Activated CD4-positive, alpha-beta T cell treated with anti-CD3 and anti-CD28 coated beads, Interleukin-2, amount 10 ng/mL, durations not matched to agents 24 days and 14 days (primary cell): ENCODE measurements around the gene DNAJC11. TPM values are rescaled to one million over a fixed set of nuclear protein-coding genes. Genes with fewer than 3 reads are reported as not detected.
"Not testable (repeated sequence)": the region's sequence is repeated elsewhere in the genome, so short reads cannot be mapped to it uniquely, and the experiment has no call there.

Source experiments
- DNase-seq: peaks from one replicate; pipeline ENCODE4 v3.0.0; 2022
- H3K27ac Mint-ChIP-seq: one replicate; pipeline ENCODE4 v1.8.0; 2022; ENCODE audit warnings: mild to moderate bottlenecking, mixed read lengths
- H3K27me3 Mint-ChIP-seq: one replicate; pipeline ENCODE4 v1.8.0; 2022; ENCODE audit warnings: mixed read lengths
- H3K36me3 Mint-ChIP-seq: one replicate; pipeline ENCODE4 v1.8.0; 2022; ENCODE audit warnings: low read depth, mild to moderate bottlenecking, mixed read lengths
- H3K4me1 Mint-ChIP-seq: one replicate; pipeline ENCODE4 v1.8.0; 2021; ENCODE audit warnings: mixed read lengths
- H3K4me3 Mint-ChIP-seq: one replicate; pipeline ENCODE4 v1.8.0; 2022; ENCODE audit warnings: mild to moderate bottlenecking, moderate library complexity, mixed read lengths
- H3K9me3 Mint-ChIP-seq: one replicate; pipeline ENCODE4 v1.8.0; 2021; ENCODE audit warnings: mixed read lengths
- intact Hi-C: fragments of 100-400 bp; cut with micrococcal nuclease; formaldehyde crosslinking; loops from one replicate; pipeline ENCODE4 v1.15.1; 2023
- total RNA-seq: library from RNA; stranded (reverse); gene quantifications from 2 replicates; pipeline ENCODE4 v1.2.3, GENCODE V29; 2022

DNAJC11 gene
- total RNA-seq, 1 donor from 2014 or later, result 87.6 TPM

DNA sequence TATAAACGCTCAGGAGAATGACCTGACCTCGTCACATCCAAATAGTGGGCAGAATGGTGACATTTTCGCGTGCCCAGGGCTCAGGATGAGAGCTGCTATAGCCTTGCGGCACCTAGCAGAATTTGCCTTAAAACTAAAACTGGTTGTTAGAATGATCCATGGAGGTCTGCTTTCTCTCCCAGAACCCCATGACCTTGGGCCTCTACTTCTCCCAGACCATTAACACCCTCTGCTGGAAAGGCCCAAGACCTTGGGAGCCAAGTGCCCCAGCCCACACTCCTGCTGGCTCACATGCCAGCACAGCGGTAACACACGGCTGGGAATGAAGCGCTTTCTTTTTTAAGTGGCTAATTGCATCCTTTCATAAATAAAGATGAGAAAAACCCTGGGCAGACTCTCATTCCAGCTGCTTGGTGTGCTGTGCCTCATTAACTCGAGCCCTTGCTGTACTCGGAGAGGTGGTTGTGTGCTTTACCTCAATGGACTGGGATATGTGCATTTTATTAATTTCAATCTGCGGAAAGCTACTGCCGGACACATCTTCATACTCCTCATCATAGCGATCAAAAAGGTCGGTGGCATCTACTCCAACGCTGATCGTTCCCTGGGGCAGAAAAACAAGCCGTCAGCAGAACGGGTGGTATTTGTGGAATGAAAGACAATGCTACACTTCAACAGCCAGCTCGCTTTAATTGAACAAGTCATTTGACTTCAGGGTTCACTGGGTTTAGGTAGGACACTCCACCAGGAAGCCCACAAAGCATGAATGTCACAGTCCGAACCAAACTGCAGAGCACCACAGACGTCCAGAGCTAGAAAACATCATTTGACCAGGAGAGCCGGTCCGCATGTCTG, 48.0 kb downstream of the DNAJC11 start:
- Mint-ChIP-seq H3K9me3 (no peaks in the 10 kb centered on the region), H3K4me1 (peaks cover 4% of the 10 kb centered on the region), H3K27ac (no peak overlapping the region), H3K36me3 (peaks cover 14% of the 10 kb centered on the region), H3K4me3 (no peak overlapping the region), H3K27me3 (no peaks in the 10 kb centered on the region)
- intact Hi-C loops, result no loop called here
- DNase-seq, result no peak

- intact Hi-C loops, result no loop called here
- Mint-ChIP-seq H3K27ac (no peak overlapping the region), H3K9me3 (no peaks in the 10 kb centered on the region), H3K4me1 (peaks cover 4% of the 10 kb centered on the region), H3K27me3 (no peaks in the 10 kb centered on the region), H3K36me3 (peaks cover 14% of the 10 kb centered on the region), H3K4me3 (no peak overlapping the region)
- DNase-seq, result no peak
These were observed 48.6 kb downstream of the DNAJC11 start for GRCh38 chr1:6652986-6653385.

- intact Hi-C loops, result no loop called here
- no peak for DNase-seq
- H3K4me3 Mint-ChIP-seq, result no peak overlapping the region
- H3K27ac Mint-ChIP-seq, result no peak overlapping the region
- H3K36me3 Mint-ChIP-seq, result peaks cover 14% of the 10 kb centered on the region
- H3K9me3 Mint-ChIP-seq, result no peaks in the 10 kb centered on the region
- H3K27me3 Mint-ChIP-seq, result no peaks in the 10 kb centered on the region
- peaks cover 3% of the 10 kb centered on the region for H3K4me1 Mint-ChIP-seq
These were observed 49.7 kb downstream of the DNAJC11 start for GRCh38 chr1:6651909-6652308.

DNA sequence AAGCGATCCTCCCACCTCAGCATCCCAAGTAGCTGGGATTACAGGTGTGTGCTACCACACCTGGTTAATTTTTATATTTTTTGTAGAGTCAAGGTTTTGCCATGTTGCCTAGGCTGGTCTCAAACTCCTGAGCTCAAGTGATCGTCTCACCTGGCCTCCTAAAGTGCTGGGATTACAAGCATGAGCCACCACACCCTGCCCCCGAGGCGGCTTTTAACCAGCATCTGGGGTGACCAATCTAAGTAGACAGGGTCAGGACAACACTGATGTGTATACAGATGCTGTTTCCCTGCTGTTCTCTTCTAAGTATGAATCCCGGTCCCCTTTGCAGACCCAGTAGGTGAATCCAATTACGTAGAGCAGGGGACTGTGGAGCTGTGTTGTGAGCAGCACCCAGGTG, 53.1 kb downstream of the DNAJC11 start:
- intact Hi-C loops, result no loop called here
- H3K36me3 Mint-ChIP-seq, result peaks cover 20% of the 10 kb centered on the region
- H3K4me1 Mint-ChIP-seq, result peaks cover 2% of the 10 kb centered on the region
- H3K27ac Mint-ChIP-seq, result no peak overlapping the region
- H3K27me3 Mint-ChIP-seq, result no peaks in the 10 kb centered on the region
- H3K4me3 Mint-ChIP-seq, result no peak overlapping the region
- H3K9me3 Mint-ChIP-seq, result no peaks in the 10 kb centered on the region
- no peak for DNase-seq

- H3K4me1 Mint-ChIP-seq, result peaks cover 2% of the 10 kb centered on the region
- intact Hi-C loops, result loop anchor here (1.0 kb wide), 3 partner anchors 92 to 160 kb away; partner anchors contain the start of gene NOL9
- H3K9me3 Mint-ChIP-seq, result no peaks in the 10 kb centered on the region
- no peak overlapping the region for H3K4me3 Mint-ChIP-seq
- H3K27me3 Mint-ChIP-seq, result no peaks in the 10 kb centered on the region
- peaks cover 22% of the 10 kb centered on the region for H3K36me3 Mint-ChIP-seq
- H3K27ac Mint-ChIP-seq, result no peak overlapping the region
- DNase-seq, result peak; percentile 78
These were observed 55.0 kb downstream of the DNAJC11 start for GRCh38 chr1:6646499-6647148.

DNA sequence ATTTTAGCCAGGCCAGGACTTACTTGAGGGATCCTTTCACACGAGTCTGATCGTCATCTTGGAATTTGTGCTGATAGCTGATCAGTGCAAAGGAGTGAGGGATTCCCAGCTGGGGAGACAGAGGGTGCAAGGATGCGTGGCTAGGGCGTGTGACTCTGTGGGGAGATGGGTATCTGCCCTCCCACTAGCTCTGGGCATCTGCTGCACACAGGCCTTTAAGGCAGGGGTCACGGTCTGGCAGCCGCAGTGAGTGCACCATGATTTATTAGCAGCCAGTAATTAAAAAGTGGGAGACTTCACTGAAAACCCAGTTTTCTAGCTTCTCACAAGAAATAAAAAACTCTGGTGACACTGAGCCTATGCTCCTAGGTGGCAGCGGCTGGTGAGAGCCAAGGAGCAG, 56.6 kb downstream of the DNAJC11 start:
- Mint-ChIP-seq H3K4me3 (no peak overlapping the region), H3K27me3 (no peaks in the 10 kb centered on the region), H3K36me3 (peaks cover 23% of the 10 kb centered on the region), H3K27ac (no peak overlapping the region), H3K9me3 (no peaks in the 10 kb centered on the region), H3K4me1 (peaks cover 2% of the 10 kb centered on the region)
- intact Hi-C loops, result no loop called here
- no peak for DNase-seq

DNA sequence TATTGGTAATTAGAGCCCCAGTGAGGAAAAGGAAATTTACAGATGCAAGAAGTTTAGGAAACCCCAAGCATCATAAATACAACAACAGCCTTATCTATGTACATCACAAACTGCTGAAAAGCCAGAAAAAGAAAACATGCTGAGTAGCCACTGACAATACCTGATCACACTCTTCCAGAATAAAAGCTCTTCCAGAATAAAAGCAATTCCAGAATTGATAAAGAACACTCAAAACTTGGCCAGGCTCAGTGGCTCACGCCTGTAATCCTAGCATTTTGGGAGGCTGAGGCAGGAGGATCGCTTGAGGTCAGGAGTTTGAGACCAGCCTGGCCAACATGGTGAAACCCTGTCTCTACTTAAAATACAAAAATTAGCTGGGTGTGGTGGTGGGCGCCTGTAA, 60.7 kb downstream of the DNAJC11 start:
- H3K4me1 Mint-ChIP-seq, H3K9me3 Mint-ChIP-seq, DNase-seq, H3K27ac Mint-ChIP-seq, H3K4me3 Mint-ChIP-seq, intact Hi-C loops, H3K27me3 Mint-ChIP-seq: not testable (repeated sequence)
- H3K36me3 Mint-ChIP-seq, result peaks cover 34% of the 10 kb centered on the region

- H3K4me1 Mint-ChIP-seq, result no peaks in the 10 kb centered on the region
- intact Hi-C loops, result no loop called here
- no peak overlapping the region for H3K27ac Mint-ChIP-seq
- H3K27me3 Mint-ChIP-seq, result no peaks in the 10 kb centered on the region
- no peak overlapping the region for H3K4me3 Mint-ChIP-seq
- no peaks in the 10 kb centered on the region for H3K9me3 Mint-ChIP-seq
- no peak for DNase-seq
- H3K36me3 Mint-ChIP-seq, result peaks cover 36% of the 10 kb centered on the region
These were observed 63.4 kb downstream of the DNAJC11 start for GRCh38 chr1:6638226-6638625.

- H3K4me3 Mint-ChIP-seq, result no peak overlapping the region
- H3K27ac Mint-ChIP-seq, result no peak overlapping the region
- H3K4me1 Mint-ChIP-seq, result no peaks in the 10 kb centered on the region
- intact Hi-C loops, result no loop called here
- H3K27me3 Mint-ChIP-seq, result no peaks in the 10 kb centered on the region
- no peaks in the 10 kb centered on the region for H3K9me3 Mint-ChIP-seq
- peaks cover 37% of the 10 kb centered on the region for H3K36me3 Mint-ChIP-seq
- DNase-seq, result no peak
These were observed 63.8 kb downstream of the DNAJC11 start for GRCh38 chr1:6637770-6638169.

DNA sequence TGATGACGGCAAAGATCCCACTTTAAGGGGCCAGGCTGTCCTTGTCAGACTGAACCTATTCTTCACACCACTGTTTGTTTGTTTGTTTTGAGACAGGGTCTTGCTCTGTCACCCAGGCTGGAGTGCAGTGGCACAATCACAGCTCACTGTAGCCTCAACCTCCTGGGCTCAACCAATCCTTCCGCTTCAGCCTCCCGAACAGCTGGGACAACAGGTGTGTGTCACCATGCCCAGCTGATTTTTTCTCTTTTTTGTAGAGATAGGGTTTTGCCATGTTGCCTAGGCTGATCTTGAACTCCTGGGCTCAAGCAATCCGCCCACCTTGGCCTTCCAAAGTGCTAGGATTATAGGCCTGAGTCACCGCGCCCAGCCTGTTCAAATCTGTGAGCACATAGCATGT, 64.8 kb downstream of the DNAJC11 start:
- DNase-seq, H3K4me3 Mint-ChIP-seq, intact Hi-C loops, H3K9me3 Mint-ChIP-seq, H3K4me1 Mint-ChIP-seq, H3K27me3 Mint-ChIP-seq, H3K27ac Mint-ChIP-seq: not testable (repeated sequence)
- peaks cover 35% of the 10 kb centered on the region for H3K36me3 Mint-ChIP-seq

- DNase-seq, result no peak
- Mint-ChIP-seq H3K36me3 (peaks cover 32% of the 10 kb centered on the region), H3K4me1 (no peaks in the 10 kb centered on the region), H3K9me3 (no peaks in the 10 kb centered on the region), H3K4me3 (no peak overlapping the region), H3K27me3 (no peaks in the 10 kb centered on the region), H3K27ac (peak overlapping the region; percentile 45)
- intact Hi-C loops, result no loop called here
These were observed 65.5 kb downstream of the DNAJC11 start for GRCh38 chr1:6635910-6636760.

GRCh38 chr1:6635161-6635909, 66.3 kb downstream of the DNAJC11 start:
- H3K27me3 Mint-ChIP-seq, result no peaks in the 10 kb centered on the region
- intact Hi-C loops, result no loop called here
- no peak overlapping the region for H3K27ac Mint-ChIP-seq
- no peak overlapping the region for H3K4me3 Mint-ChIP-seq
- no peaks in the 10 kb centered on the region for H3K4me1 Mint-ChIP-seq
- DNase-seq, result no peak
- H3K36me3 Mint-ChIP-seq, result peaks cover 33% of the 10 kb centered on the region
- H3K9me3 Mint-ChIP-seq, result no peaks in the 10 kb centered on the region

- Mint-ChIP-seq H3K4me3 (no peak overlapping the region), H3K36me3 (peaks cover 38% of the 10 kb centered on the region), H3K27ac (no peak overlapping the region), H3K4me1 (peaks cover 3% of the 10 kb centered on the region), H3K27me3 (no peaks in the 10 kb centered on the region), H3K9me3 (no peaks in the 10 kb centered on the region)
- DNase-seq, result peak; percentile 78
- intact Hi-C loops, result no loop called here
These were observed 67.1 kb downstream of the DNAJC11 start for GRCh38 chr1:6634371-6635052.
